ENCODE measurements around the gene C1QL4.
"Not testable (repeated sequence)": the region's sequence is repeated elsewhere in the genome, so short reads cannot be mapped to it uniquely, and the experiment has no call there.

C1QL4 gene

GRCh38 chr12:49297695-49298060 is 39.3 kb downstream of the C1QL4 start:
- no peak for DNase-seq

GRCh38 chr12:49296836-49297694 is 39.9 kb downstream of the C1QL4 start:
- DNase-seq, result peak; percentile 59

GRCh38 chr12:49296034-49296835 is 40.8 kb downstream of the C1QL4 start:
- DNase-seq, result peak; percentile 77

DNA sequence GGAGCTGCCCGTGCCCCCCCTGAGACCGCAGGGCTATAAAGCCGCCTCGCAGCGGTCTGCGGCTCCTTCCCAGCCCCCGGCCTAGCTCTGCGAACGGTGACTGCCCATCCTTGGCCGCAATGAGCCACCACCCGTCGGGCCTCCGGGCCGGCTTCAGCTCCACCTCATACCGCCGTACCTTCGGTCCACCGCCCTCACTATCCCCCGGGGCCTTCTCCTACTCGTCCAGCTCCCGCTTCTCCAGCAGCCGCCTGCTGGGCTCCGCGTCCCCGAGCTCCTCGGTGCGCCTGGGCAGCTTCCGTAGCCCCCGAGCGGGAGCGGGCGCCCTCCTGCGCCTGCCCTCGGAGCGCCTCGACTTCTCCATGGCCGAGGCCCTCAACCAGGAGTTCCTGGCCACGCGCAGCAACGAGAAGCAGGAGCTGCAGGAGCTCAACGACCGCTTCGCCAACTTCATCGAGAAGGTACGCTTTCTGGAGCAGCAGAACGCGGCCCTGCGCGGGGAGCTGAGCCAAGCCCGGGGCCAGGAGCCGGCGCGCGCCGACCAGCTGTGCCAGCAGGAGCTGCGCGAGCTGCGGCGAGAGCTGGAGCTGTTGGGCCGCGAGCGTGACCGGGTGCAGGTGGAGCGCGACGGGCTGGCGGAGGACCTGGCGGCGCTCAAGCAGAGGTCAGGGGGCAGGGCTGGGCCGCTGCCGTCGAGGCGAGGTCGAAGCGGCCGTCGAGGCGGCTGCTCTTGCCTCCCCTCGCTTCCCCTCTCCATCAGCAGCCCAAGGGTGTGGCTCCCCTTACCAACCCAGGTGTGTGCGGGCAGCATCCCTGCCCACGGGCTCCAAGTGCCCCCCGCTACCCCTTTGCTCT is 41.7 kb downstream of the C1QL4 start, which contains the start of gene PRPH:
PRPH (plus strand) TSS at position 66 of the 855 bp plus-strand sequence; CDS start at position 120, 54 bp downstream.
- no peak for DNase-seq

- DNase-seq, result no peak
These were observed 42.2 kb downstream of the C1QL4 start for GRCh38 chr12:49294804-49295081.

DNA sequence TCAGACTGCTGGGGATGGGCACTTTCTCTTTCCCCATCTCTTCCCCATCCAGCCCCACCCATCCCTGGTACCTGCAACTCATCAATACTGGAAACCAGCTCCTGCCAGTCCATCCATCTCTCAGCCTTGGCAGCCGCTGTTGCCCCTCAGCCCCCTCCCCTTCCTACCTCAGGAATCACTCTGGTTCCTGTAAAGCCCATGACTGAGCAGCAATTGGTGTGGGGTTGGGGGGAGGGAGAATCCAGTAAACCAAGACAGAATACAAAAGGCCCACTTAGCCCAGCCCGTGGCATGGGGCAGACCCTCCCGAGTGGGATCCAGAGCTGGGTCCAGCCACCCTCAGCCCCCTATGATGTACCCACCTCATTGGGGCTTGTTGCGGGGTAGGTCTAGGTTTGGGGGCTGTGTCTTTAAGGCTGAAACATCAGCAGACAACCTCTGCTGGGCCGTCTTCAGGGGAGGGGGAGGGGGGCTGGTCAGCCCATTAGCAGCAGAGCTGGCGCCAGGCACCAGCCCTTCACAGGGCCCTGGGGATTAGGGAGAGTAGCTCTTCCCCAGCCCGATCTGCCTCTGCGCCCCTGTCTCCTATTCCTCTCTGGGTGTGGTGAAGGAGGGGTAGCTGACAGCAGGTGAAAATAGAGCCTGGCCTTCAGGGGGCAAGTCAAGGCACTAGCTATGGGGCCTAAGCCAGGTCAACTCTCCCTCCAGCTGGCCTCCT is 42.7 kb downstream of the C1QL4 start:
- DNase-seq, result no peak

DNA sequence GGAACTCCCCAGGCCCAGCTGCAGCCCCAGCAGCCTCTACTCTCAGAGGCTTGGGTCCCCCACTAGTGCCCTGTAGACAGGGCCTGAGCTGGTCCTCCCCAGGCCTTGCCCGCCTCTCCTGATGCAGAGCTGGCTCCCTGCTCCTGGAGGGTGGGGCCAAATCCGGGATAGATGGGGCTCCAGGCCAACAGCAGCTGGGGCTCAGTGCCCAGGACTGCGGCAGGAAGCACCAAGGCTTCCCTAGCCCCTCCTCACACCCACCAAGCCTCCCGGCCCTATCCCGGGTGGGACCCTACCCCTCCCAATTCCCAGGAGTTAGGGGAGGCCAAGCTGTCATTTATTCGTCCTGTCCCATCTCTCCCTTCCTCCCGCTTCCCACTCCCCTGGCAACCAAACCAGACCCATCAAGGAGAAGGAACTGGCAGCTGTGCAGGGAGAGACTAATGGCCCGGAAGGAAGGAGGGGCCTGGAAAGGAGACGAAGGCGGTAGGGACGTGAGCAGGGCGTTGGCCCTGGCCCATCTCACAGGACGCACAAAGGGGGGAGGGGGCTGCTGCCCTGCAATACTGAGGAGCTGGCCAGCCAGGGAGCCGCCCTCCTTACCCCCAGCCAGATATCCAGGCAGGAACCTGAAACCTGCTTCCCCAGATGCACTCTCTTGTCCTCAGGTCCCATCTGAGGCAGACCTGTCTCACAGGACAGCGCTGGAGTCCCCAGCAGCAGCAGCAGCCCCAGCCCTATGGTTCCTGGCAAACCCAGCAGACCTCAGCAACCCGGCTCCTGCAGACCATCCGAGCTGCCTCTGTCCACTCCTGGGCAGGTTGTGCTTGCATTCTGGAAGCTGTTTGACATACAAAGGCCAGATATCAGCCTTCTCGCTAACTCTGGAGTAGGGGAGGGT is 43.7 kb downstream of the C1QL4 start:
- DNase-seq, result no peak

DNA sequence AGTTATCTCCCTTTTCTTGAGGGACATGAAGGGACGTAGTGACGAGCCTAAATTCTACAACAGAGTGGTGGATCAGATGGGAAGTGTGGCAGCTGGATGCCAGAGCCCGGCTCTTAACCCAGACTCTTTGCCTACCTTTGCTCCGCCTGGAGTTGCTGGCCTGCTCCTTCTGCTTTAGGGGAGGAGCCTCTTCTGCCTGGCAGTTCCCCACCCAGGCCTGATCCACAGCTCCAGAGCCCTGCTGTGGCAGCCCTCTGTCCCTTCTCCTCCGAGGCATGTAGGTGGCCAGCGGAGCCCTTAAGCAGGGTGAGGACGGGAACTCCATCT is 44.3 kb downstream of the C1QL4 start:
- no peak for DNase-seq

DNA sequence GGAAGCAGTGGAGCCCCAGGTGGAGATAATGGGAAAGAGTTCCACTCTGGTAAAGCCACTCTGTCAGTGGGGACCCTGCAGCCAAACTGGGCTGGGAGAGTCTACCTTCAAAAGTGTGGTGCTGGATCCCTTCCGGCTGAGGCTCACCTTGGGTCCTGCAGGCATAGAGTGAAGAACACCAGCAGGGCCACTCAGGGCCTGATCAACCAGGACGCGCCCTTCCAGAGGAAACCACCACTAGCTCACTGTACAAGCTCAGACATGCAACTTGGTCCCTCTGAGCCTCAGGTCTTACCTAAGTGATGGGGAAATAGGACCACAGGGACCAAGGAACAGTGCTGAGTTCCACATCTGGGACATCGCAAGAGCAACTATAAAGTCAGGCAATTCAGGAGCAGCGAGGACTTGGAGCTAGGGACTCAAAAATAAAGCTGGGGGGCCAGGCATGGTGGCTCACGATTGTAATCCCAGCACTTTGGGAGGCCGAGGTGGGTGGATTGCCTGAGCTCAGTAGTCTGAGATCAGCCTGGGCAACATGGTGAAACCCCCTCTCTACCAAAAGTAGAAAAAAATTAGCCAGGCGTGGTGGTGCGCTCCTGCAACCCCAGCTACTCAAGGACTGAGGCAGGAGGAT is 47.9 kb downstream of the C1QL4 start:
- DNase-seq, result no peak

- peak; percentile 79 for DNase-seq
These were observed 48.6 kb downstream of the C1QL4 start for GRCh38 chr12:49288412-49288853.

DNA sequence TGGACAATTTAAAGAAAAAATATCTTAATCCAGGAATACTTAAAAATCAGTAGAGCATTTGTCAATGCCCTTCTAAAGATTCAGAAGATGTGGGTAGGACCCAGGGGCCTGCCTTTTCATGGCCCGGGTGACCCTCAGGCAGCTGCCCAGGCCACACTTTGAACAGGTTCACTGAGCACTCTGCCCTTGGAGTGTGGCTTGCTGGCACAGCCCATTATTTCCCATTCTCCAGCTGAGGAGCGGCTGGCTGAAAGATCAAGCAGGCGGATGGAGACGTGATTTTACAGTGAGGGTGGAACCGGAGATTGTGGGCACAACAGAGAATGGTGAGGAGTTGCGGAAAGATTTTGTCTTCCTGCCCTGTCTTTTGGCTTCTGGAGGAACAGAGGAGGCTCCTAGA is 49.1 kb downstream of the C1QL4 start:
- no peak for DNase-seq

DNA sequence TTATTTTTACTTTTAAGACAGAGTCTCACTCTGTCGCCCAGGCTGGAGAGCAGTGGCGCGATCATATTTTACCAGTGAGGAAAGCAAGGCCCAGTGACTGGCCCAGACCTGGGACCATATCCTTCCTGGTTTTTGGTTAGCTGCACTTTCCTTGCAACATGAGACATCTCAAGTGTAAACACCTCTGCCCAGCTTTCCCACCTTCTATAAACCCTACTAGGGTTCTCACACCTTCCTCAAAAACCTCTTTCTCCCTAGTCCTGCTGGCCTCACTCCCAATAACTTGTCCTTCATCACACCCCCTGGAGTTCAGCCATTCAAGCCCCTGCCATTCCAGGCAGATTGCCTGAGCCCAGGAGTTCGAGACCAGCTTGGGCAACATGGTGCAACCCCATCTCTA is 52.3 kb downstream of the C1QL4 start:
- DNase-seq, result no peak

GRCh38 chr12:49283541-49284429 is 53.2 kb downstream of the C1QL4 start:
- no peak for DNase-seq

DNA sequence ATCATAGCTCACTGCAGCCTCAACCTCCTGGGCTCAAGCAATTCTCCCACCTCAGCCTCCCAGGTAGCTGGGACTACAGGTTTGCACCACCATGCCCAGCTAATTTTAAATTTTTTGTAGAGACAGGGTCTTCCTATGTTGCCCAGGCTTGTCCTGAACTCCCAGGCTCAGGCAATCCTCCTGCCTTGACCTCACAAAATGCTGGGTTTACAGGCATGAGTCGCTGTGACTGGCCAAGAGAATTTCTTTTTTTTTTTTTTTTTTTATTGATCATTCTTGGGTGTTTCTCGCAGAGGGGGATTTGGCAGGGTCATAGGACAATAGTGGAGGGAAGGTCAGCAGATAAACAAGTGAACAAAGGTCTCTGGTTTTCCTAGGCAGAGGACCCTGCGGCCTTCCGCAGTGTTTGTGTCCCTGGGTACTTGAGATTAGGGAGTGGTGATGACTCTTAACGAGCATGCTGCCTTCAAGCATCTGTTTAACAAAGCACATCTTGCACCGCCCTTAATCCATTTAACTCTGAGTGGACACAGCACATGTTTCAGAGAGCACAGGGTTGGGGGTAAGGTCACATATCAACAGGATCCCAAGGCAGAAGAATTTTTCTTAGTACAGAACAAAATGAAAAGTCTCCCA is 54.1 kb downstream of the C1QL4 start:
- DNase-seq, result not testable (repeated sequence)
